ENCODE results near the gene EIF1. TPM values are rescaled to one million over a fixed set of nuclear protein-coding genes. Genes with fewer than 3 reads are reported as not detected.

EIF1 gene
- total and polyA plus RNA-seq, 12 donors: 105 to 1,189 (median 442) TPM

- no peaks in the 10 kb centered on the region for H3K27me3 ChIP-seq
- H3K4me3 ChIP-seq: peak overlapping the region in 1 of 4 donors; percentile 97
- H3K27ac ChIP-seq: peak overlapping the region in 2 of 5 donors; percentile 100
- WGBS, 4 donors: 62 to 74% (median 69%) methylated on average over 9 to 10 of the region's 10 CpGs
- H3K9me3 ChIP-seq (replicated peaks in 1 of 3): no peaks in the 10 kb centered on the region
- DNase-seq: no peak
- intact Hi-C loops (cut with DNase I): no loop called here
- H3K4me1 ChIP-seq (replicated peaks in 1 of 2): peaks cover 13 to 41% of the 10 kb centered on the region in 2 donors
- peaks cover 0 to 58% of the 10 kb centered on the region in 2 donors for H3K36me3 ChIP-seq (replicated peaks in 1 of 2)
- TF ChIP-seq CTCF (IDR thresholded peaks at IDR 0.05) (no peak), POLR2A (IDR thresholded peaks at IDR 0.05) (no peak)
Measured at GRCh38 chr17:41691031-41691777, 2.5 kb downstream of the EIF1 start.

DNA sequence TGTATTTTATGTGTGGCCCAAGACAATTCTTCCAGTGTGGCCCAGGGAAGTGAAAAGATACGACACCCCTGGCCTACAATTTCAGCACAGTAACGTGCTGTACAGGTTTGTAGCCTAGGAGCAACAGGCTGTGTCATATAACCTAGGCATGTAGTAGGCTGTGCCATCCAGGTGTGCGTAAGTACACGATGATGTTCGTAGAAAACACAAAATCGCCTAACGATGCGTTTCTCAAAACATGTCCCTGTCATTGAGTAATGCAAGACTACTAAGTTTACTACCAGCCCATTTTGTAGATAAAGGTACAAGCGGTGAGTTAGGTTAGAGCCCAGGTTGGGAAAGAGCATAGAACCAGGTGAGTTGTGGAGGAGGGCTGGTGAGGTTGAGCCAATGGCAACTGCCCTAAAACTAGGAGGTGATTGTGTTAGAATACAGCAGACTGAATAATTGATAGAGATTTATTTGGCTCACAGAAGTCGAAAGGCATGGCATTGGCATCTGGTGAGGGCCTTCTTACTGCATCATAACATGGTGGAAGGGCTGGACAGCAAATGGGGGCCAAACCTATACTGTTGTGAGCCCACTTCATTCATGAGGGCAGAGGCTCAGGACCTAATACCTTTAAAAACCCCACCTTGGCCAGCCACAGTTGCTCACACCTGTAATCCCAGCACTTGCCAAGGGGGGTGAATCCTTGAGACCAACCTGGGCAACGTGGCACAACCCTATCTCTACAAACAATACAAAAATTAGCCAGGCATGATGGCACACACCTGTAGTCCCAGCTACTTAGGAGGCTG lies 4.2 kb downstream of the EIF1 start:
- peaks cover 0 to 58% of the 10 kb centered on the region in 2 donors for H3K36me3 ChIP-seq (replicated peaks in 1 of 2)
- TF ChIP-seq CTCF (IDR thresholded peaks at IDR 0.05): no peak
- peak in 1 of 2 donors; percentile 8 for TF ChIP-seq POLR2A (IDR thresholded peaks at IDR 0.05)
- H3K9me3 ChIP-seq (replicated peaks in 1 of 3): no peaks in the 10 kb centered on the region
- H3K27me3 ChIP-seq: no peaks in the 10 kb centered on the region
- 86 to 91% (median 89%) methylated on average over 11 of the region's 11 CpGs for WGBS, 4 donors
- peaks cover 19 to 50% of the 10 kb centered on the region in 2 donors for H3K4me1 ChIP-seq (replicated peaks in 1 of 2)
- no peak overlapping the region for H3K27ac ChIP-seq
- intact Hi-C loops (cut with DNase I): no loop called here
- H3K4me3 ChIP-seq: no peak overlapping the region
- DNase-seq: no peak

DNA sequence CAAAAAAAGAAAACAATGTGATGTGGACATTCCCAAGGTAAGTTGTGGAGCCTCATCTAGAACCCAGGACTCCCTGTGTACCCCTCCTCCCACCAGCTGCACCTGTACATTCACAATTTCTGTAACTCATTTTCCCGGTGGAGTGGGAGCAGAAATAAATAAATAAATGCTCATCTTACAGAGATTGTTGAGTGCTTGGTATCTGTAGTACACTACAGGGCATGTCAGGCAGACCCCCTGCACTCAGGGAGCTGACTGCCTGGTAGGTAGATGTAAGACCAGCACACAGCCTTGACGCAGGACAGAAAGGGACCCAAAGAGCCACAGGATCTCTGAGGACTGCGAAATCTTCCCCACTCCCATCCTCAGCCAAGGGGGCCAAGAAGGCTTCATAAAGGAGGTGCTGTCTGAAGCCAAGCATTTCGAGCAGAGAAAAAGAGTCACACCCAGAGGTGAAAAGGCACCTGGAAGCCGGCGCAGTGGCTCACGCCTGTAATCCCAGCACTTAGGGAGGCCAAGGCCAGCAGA lies 6.5 kb downstream of the EIF1 start:
- 76 to 94% (median 83%) methylated on average over 7 of the region's 7 CpGs for WGBS, 4 donors
- TF ChIP-seq CTCF (IDR thresholded peaks at IDR 0.05): no peak
- TF ChIP-seq POLR2A (IDR thresholded peaks at IDR 0.05): no peak
- H3K9me3 ChIP-seq (replicated peaks in 1 of 3): no peaks in the 10 kb centered on the region
- peak overlapping the region in 3 of 5 donors; percentile 47 to 61 (median 58) for H3K27ac ChIP-seq
- H3K36me3 ChIP-seq (replicated peaks in 1 of 2): peaks cover 0 to 50% of the 10 kb centered on the region in 2 donors
- peaks cover 16 to 45% of the 10 kb centered on the region in 2 donors for H3K4me1 ChIP-seq (replicated peaks in 1 of 2)
- H3K27me3 ChIP-seq: no peaks in the 10 kb centered on the region
- intact Hi-C loops (cut with DNase I): no loop called here
- DNase-seq: no peak
- no peak overlapping the region for H3K4me3 ChIP-seq
